Calu3 (cell line): ENCODE measurements around the gene LOXL4. TPM values are rescaled to one million over a fixed set of nuclear protein-coding genes. Genes with fewer than 3 reads are reported as not detected.
A peak's percentile ranks its signal among the peaks of the same experiment; 100 is the strongest.

Experiments
- BruUV-seq: library from RNA; stranded (reverse); fragments of 400-500 nt; replicated peaks from 2 replicates; lab custom pipeline; 2021; lab: Mats Ljungman, UMichigan
- CTCF ChIA-PET: fragments of 300-600 bp; sonication (Branson Sonifier 250); formaldehyde crosslinking; loops from one replicate; lab custom pipeline; 2022; ENCODE audit warnings: antibody characterized with exemption; lab: Charles Lee
- DNase-seq: peaks from one replicate; pipeline ENCODE4 v3.0.0; 2022
- H3K27ac Mint-ChIP-seq: one replicate; pipeline ENCODE4 v1.8.0; 2022; ENCODE audit warnings: mixed read lengths; ENCODE audit not compliant: unreplicated experiment
- H3K27me3 Mint-ChIP-seq: one replicate; pipeline ENCODE4 v1.8.0; 2022; ENCODE audit warnings: mixed read lengths; ENCODE audit not compliant: unreplicated experiment
- H3K36me3 Mint-ChIP-seq: one replicate; pipeline ENCODE4 v1.8.0; 2022; ENCODE audit warnings: mild to moderate bottlenecking, moderate library complexity, mixed read lengths; ENCODE audit not compliant: insufficient read depth, unreplicated experiment
- H3K4me1 Mint-ChIP-seq: one replicate; pipeline ENCODE4 v1.8.0; 2022; ENCODE audit warnings: mild to moderate bottlenecking, low read depth, mixed read lengths; ENCODE audit not compliant: unreplicated experiment
- H3K4me3 Mint-ChIP-seq: one replicate; pipeline ENCODE4 v1.8.0; 2022; ENCODE audit warnings: mild to moderate bottlenecking, low read depth, moderate library complexity, mixed read lengths; ENCODE audit not compliant: unreplicated experiment
- H3K9me3 Mint-ChIP-seq: one replicate; pipeline ENCODE4 v1.8.0; 2022; ENCODE audit warnings: low read depth, mixed read lengths; ENCODE audit not compliant: unreplicated experiment
- CTCF ChIP-seq: fragments of 200-600 bp; IDR thresholded peaks from one replicate; pipeline ENCODE4 v1.8.0; 2022; ENCODE audit warnings: antibody characterized with exemption; ENCODE audit not compliant: unreplicated experiment
- intact Hi-C: fragments of 100-400 bp; cut with micrococcal nuclease; formaldehyde crosslinking; loops from one replicate; pipeline ENCODE4 v1.10.0; 2022; ENCODE audit not compliant: unreplicated experiment
- total RNA-seq: library from RNA; stranded (reverse); gene quantifications from 2 replicates; pipeline ENCODE4 v1.2.3, GENCODE V29; 2022

Gene LOXL4
- total RNA-seq, 1 experiment from 2014 or later, result 2.2 TPM

GRCh38 chr10:98263088-98263487 lies 4.9 kb downstream of the LOXL4 start:
- intact Hi-C loops, result no loop called here
- no peaks in the 10 kb centered on the region for H3K36me3 Mint-ChIP-seq
- peaks cover 25% of the 10 kb centered on the region for H3K4me1 Mint-ChIP-seq
- H3K27ac Mint-ChIP-seq, result no peak overlapping the region
- no peak for TF ChIP-seq CTCF
- CTCF ChIA-PET, result interaction anchor here (2.3 kb wide), 1 partner anchor 47 kb away, joined by 22 read pairs; no protein-coding TSS in a partner anchor
- no peak for DNase-seq
- BruUV-seq, result no TSS peak
- H3K9me3 Mint-ChIP-seq, result no peaks in the 10 kb centered on the region
- no peaks in the 10 kb centered on the region for H3K27me3 Mint-ChIP-seq
- no peak overlapping the region for H3K4me3 Mint-ChIP-seq

GRCh38 chr10:98262571-98262970 lies 5.4 kb downstream of the LOXL4 start:
- Mint-ChIP-seq H3K4me1 (peaks cover 25% of the 10 kb centered on the region), H3K36me3 (no peaks in the 10 kb centered on the region), H3K27ac (no peak overlapping the region), H3K4me3 (no peak overlapping the region), H3K27me3 (no peaks in the 10 kb centered on the region), H3K9me3 (no peaks in the 10 kb centered on the region)
- BruUV-seq, result no TSS peak
- peak; percentile 49 for TF ChIP-seq CTCF
- intact Hi-C loops, result loop anchor here (1.0 kb wide), 1 partner anchor 47 kb away; no protein-coding TSS in a partner anchor
- CTCF ChIA-PET, result interaction anchor here (2.3 kb wide), 1 partner anchor 47 kb away, joined by 22 read pairs; no protein-coding TSS in a partner anchor
- DNase-seq, result peak; percentile 50

GRCh38 chr10:98261436-98262277 lies 6.3 kb downstream of the LOXL4 start:
- peaks cover 19% of the 10 kb centered on the region for H3K4me1 Mint-ChIP-seq
- no peaks in the 10 kb centered on the region for H3K27me3 Mint-ChIP-seq
- no peak for DNase-seq
- no peak for TF ChIP-seq CTCF
- no TSS peak for BruUV-seq
- H3K9me3 Mint-ChIP-seq, result no peaks in the 10 kb centered on the region
- no peaks in the 10 kb centered on the region for H3K36me3 Mint-ChIP-seq
- intact Hi-C loops, result loop anchor here (1.0 kb wide), 1 partner anchor 48 kb away; no protein-coding TSS in a partner anchor
- no peak overlapping the region for H3K4me3 Mint-ChIP-seq
- CTCF ChIA-PET, result interaction anchor here (2.3 kb wide), 1 partner anchor 48 kb away, joined by 22 read pairs; no protein-coding TSS in a partner anchor
- H3K27ac Mint-ChIP-seq, result no peak overlapping the region

GRCh38 chr10:98260752-98261151 lies 7.2 kb downstream of the LOXL4 start:
- no peaks in the 10 kb centered on the region for H3K27me3 Mint-ChIP-seq
- H3K4me1 Mint-ChIP-seq, result peaks cover 10% of the 10 kb centered on the region
- H3K27ac Mint-ChIP-seq, result no peak overlapping the region
- no peak for TF ChIP-seq CTCF
- H3K4me3 Mint-ChIP-seq, result no peak overlapping the region
- CTCF ChIA-PET, result no interaction called here
- DNase-seq, result no peak
- intact Hi-C loops, result no loop called here
- no peaks in the 10 kb centered on the region for H3K36me3 Mint-ChIP-seq
- BruUV-seq, result no TSS peak
- H3K9me3 Mint-ChIP-seq, result no peaks in the 10 kb centered on the region
